Cardiac fibroblast (primary cell): Measurements from ENCODE around the gene UNC5B.

Experiments
- DNase-seq, 2 donors: peaks; one replicate each; pipeline versions ENCODE4 v3.0.0 to v3.0.0-alpha.2; 2010; ENCODE audit warnings: low read depth in 2 of 2
- H3K4me3 ChIP-seq, 2 donors: replicated peaks in 1 of 2; 1 replicate in 1 of 2; 2 replicates in 1 of 2; pipeline ENCODE4 v1.5.1; 2011; ENCODE audit warnings: low read depth in 2 of 2, low read length in 2 of 2, mild to moderate bottlenecking in 2 of 2, moderate library complexity in 1 of 2
- CTCF ChIP-seq: IDR thresholded peaks from one replicate; pipeline ENCODE4 v1.5.1; 2011; ENCODE audit warnings: low read depth, mild to moderate bottlenecking, low read length, inconsistent platforms

Gene UNC5B

GRCh38 chr10:71239131-71239915 lies 27.0 kb downstream of the UNC5B start:
- TF ChIP-seq CTCF = no peak
- no peak overlapping the region for H3K4me3 ChIP-seq
- DNase-seq = no peak

- no peak overlapping the region for H3K4me3 ChIP-seq
- no peak for DNase-seq
Observed at GRCh38 chr10:71239946-71240795, 27.8 kb downstream of the UNC5B start.

GRCh38 chr10:71241114-71241829 lies 28.9 kb downstream of the UNC5B start:
- no peak for TF ChIP-seq CTCF
- no peak overlapping the region for H3K4me3 ChIP-seq
- DNase-seq = peak; percentile 86 to 91

More at GRCh38 chr10:71239946-71240795, 27.8 kb downstream of the UNC5B start:
- TF ChIP-seq CTCF = no peak

- TF ChIP-seq CTCF = no peak
- no peak overlapping the region for H3K4me3 ChIP-seq
- DNase-seq = peak in 1 of 2 donors; percentile 68
Observed at GRCh38 chr10:71241830-71242621, 29.7 kb downstream of the UNC5B start.

GRCh38 chr10:71242622-71243009 lies 30.2 kb downstream of the UNC5B start:
- H3K4me3 ChIP-seq = no peak overlapping the region
- no peak for TF ChIP-seq CTCF
- DNase-seq = no peak
